ENCODE measurements around the gene SLC10A2.
A peak's percentile ranks its signal among the peaks of the same experiment; 100 is the strongest.

The SLC10A2 gene

DNA sequence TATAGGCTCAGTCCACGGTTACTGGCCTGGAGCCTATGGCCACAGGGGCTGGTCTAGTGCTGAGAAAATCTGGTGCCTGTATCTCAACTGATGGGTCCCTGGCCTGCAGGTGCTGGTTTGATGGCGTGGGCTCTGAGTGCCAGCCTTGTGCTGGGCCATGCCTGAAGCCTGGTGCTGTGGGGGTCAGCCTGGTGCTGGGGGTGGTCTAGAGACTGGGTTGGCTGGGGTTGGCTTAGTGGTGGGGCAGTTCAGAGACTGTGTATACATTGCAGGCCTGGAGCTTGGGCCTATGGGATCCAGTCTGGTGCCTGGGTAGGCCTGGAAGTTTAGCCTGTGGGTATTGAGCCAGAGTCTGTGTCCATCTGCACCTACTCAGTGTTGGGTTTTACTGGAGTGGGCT is 36.4 kb downstream of the SLC10A2 start:
- TF ChIP-seq ZNF274 (IDR thresholded peaks at IDR 0.05; ENCODE audit: low read depth, low read length) = no peak
- H3K4me3 ChIP-seq (ENCODE audit: low read length) = no peak overlapping the region

DNA sequence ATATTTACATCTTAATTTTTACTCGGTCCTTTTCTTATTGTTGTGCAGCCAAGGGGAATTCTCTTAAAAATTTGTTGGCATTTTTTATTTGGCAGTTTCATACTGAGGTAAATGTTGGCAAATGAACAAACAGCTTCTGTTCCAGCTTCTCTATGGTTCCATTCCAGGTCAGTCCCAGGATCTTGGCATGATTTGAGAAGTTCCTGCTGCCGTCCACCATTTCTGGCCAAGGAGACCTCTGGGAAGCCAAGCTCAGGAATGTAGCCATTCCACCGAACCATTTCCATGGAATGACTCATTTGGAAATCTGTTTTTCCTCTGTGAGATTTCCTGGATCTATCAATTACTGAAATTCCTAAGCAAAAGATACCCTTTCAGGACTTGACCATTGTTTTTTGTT is 43.9 kb downstream of the SLC10A2 start:
- no peak for TF ChIP-seq ZNF274 (IDR thresholded peaks at IDR 0.05; ENCODE audit: low read depth, low read length)
- no peak overlapping the region for H3K4me3 ChIP-seq (ENCODE audit: low read length)

DNA sequence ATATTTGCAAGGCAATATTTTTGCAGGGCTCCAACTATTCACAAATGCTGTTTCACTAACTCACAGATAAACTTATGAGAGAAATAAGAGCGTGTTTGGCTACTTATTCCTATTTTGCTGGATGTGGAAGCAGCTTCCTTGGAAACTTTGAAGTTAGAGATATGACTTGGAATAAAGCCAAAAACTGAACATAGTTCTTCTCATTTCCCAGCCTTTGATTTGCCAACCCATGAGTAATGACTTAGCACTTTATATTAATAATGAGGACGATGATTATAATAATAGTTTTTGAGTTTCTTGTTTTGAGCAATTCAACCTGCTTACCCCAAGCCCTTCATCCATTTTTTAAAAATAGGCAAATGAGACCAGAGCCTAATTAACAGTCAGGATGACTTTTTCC is 47.7 kb downstream of the SLC10A2 start:
- no peak overlapping the region for H3K4me3 ChIP-seq (ENCODE audit: low read length)
- no peak for TF ChIP-seq ZNF274 (IDR thresholded peaks at IDR 0.05; ENCODE audit: low read depth, low read length)

DNA sequence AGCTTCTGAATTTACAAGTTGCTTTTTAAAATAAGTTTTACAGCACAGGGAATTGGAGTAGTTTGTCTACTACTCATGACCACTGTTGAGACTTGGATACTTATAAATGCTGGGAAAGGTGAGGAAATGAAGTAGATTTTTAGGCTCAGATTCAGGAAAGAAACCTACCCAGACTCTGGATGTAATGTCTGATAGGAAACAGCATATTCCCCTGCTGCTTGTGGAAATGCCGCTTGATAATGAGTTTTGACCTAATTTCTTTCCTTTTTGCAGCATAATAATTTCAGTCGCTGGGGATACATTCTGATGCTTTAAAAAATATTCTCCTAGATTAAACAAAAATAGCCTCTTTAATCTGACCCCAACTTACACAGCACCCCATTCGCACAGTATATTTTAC is 53.6 kb downstream of the SLC10A2 start:
- no peak for TF ChIP-seq ZNF274 (IDR thresholded peaks at IDR 0.05; ENCODE audit: low read depth, low read length)

DNA sequence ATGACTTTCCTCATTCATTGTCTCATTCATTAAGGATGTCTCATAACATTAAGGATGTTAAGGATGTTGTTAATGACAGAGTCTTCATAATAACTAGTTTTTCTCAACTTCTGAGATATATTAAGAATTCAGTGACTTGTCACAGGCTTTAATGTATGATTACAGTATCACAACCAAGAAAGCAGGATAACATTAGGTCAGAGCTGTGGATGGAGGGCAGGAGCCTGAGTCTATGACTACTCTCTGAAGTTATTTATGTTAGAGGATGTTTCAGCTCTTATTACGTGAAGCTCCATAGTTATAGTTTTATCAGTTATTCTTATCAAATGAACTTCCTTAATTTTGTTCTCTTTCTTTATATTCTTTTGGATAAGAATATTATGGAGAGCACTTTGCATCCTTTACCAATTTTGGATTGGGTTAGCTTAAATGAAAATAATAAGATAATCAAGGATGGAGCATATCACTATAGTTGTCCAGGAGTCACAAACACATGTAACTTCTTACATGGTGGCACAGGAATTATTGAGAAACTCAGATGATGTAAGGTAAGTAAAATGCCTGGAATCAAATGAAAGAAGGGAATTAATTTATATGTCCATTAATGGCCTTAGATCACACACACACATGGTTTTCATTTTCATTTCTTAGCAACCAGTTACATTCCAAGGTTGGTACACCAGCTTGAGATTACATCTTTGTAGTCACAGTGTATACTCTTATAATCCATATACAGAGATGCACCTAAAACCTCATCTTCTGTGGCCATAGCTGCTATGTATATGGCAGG is 57.0 kb downstream of the SLC10A2 start:
- no peak overlapping the region for H3K4me3 ChIP-seq (ENCODE audit: low read length)
- TF ChIP-seq ZNF274 (IDR thresholded peaks at IDR 0.05; ENCODE audit: low read depth, low read length) = no peak

More for the DNA sequence above, 53.6 kb downstream of the SLC10A2 start:
- H3K4me3 ChIP-seq (ENCODE audit: low read length) = no peak overlapping the region

DNA sequence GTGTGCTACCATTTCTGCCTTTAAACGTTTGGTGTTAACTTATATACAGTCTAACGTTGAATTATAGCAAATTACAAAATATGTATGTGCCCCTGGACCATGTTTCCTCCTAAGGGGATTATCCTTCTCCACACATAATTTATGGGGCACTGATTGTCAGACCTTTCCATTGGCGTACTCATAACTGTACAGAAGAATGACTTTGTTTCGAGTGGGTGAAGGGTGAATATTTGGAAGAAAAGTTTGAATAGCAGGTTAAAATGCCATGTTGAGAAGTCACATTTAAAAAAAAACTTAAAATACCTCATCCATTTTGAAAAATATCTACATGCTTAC is 58.8 kb downstream of the SLC10A2 start:
- no peak overlapping the region for H3K4me3 ChIP-seq (ENCODE audit: low read length)
- TF ChIP-seq ZNF274 (IDR thresholded peaks at IDR 0.05; ENCODE audit: low read depth, low read length) = no peak

DNA sequence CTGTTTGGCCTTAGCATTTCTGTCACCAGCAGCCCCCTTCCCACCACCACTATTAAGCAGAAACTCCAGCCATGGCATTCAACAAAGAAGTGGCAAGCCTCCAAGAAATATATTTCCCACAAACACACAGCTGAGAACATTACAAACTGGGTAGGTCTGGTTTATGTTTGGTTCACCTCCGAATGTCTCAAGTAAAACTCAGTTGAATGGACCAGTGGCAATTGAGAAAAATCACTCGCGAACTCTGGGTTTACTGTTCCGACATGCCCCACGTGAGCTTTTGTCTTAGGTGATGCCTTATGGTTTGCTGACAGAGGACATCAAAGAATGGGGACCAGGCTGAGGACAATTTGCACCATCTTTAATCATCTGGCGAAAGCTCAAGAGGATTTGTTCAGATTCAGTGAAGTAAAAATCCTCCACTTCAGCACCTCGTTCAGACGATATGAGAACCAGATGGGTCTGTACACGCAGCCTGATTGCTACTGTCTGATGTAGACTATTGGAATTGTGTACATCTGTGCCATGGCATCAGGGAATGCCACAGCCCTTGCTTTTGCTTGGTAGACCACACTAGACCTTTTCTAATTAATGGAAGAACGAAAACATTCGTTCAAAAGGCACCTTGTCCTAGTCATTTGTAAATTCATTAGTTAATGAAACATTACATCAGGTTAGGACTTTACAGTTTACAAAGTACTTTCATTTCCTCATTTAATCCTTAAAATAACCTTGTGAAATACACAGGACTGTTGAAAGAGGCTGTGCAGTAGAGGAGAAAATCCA is 59.4 kb downstream of the SLC10A2 start:
- no peak for TF ChIP-seq ZNF274 (IDR thresholded peaks at IDR 0.05; ENCODE audit: low read depth, low read length)
- H3K4me3 ChIP-seq (ENCODE audit: low read length) = peak overlapping the region; percentile 55; the same call in 1 of the 2 replicates

DNA sequence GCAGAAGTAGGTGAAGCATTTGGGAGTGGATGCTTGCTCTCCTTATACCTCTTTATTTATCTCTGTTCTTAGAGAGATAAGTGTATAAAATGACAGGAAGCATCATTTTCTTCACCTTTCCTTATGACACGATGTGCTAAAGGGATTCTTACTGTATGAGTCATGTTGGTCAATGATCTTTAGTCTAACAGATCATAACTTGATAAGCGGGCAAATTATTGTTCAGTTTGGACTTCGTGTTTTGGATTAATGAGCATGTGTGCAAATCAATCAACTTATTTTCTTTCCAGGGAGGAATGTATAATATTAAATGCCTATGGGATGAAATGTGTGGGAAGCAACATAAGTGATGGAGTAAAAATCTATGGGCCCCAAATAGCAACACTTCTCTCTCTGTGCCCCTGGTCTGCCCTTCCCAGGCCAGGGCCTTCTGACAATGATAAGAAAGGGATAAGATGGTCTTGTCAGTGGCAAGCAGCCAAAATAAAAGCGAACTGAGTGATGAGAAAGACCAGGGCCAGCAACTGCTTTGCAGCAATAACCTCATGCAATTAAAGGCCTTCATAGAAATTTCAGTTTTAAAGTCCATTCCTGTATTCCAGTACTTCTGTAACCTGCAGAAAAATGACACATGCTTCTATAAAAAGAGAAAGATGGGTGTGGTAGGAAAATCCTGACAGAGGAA is 61.4 kb downstream of the SLC10A2 start:
- H3K4me3 ChIP-seq (ENCODE audit: low read length) = no peak overlapping the region
- TF ChIP-seq ZNF274 (IDR thresholded peaks at IDR 0.05; ENCODE audit: low read depth, low read length) = no peak

DNA sequence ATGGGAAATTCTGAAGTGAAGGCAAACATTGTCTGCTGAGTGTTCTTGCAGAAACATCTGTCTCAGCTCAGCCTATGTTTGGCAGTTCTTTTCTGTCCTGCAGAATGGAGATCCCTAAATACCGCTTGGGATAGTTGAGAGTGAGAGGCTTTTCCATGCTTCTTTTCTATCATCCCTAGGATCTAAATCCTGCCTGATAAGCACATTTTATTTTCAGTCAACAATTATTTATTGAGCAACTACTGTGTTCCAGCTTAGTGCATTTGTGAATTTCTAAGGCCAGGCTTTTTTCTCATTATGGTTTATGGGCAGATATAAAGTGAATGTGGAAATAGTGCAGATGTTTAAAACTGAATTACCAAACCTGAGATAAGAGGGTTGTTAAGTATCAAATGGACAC is 62.6 kb downstream of the SLC10A2 start:
- no peak for TF ChIP-seq ZNF274 (IDR thresholded peaks at IDR 0.05; ENCODE audit: low read depth, low read length)
- H3K4me3 ChIP-seq (ENCODE audit: low read length) = no peak overlapping the region

DNA sequence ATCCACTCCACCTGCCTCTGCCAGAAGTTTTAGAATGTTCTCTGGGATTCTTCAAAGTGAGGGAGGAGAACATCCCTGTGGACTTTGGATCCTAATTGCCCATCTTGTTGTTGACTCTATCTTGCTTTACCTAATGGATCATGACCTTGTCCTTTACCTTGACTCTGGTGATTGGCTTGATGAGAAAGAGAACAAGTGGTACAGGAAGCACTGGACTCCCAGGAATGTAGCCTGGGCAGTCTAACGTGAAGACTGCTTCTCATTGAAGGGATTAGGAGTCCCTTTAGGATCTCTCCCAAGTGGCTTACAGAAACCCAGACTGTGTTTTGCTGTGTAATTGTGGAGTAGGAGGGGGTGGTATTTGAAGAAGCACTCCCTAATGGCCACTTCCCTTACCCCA is 63.9 kb downstream of the SLC10A2 start:
- no peak for TF ChIP-seq ZNF274 (IDR thresholded peaks at IDR 0.05; ENCODE audit: low read depth, low read length)
- no peak overlapping the region for H3K4me3 ChIP-seq (ENCODE audit: low read length)

DNA sequence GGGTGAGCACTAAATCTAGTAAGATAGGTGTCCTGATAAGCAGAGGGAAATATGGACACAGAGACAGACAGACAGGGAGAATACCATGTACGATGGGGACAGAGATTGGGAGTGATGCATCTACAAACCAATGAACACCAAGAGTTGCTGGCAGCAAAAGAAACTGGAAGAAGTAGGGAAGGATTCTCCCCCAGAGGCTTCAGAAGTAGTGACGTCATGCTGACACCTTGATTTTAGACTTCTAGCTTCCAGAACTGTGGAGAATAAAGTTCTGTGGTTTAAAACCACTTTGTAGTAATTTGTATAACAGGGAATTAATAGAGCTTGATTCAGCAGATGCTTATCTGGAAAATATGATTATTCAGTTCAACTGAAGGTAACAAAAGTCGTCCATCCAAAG is 66.1 kb downstream of the SLC10A2 start:
- TF ChIP-seq ZNF274 (IDR thresholded peaks at IDR 0.05; ENCODE audit: low read depth, low read length) = no peak
- H3K4me3 ChIP-seq (ENCODE audit: low read length) = no peak overlapping the region

DNA sequence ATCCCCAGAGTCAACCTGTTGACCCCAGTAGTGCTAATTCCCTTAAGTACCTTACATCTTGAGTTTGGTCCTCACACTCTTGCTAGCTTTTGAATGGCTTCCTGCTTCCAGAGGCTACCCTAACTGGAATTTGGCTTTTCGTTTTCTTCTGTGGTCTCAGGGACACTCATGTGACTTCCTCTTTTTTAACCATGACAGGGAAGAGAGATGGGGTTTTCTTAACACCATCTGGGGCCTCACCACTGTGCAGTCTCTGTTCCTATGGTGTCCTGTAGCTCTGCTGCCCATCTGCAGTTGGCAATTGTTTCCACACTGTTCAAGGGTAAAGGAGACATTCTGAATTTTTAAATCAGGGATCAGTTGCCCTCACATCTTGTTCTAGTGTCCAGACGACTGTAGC is 66.7 kb downstream of the SLC10A2 start:
- no peak for TF ChIP-seq ZNF274 (IDR thresholded peaks at IDR 0.05; ENCODE audit: low read depth, low read length)
- H3K4me3 ChIP-seq (ENCODE audit: low read length) = no peak overlapping the region
